WTC11 (cell line): ENCODE results near the gene GRN. TPM values are rescaled to one million over a fixed set of nuclear protein-coding genes. Genes with fewer than 3 reads are reported as not detected.
A peak's percentile ranks its signal among the peaks of the same experiment; 100 is the strongest.

ENCODE experiments used
- ATAC-seq: fragments of 200-7000 bp; cut with Tn5 transposase; 2 replicates; pipeline ENCODE4 v1.10.0; 2021; ENCODE audit warnings: mild to moderate bottlenecking, moderate library complexity
- CTCF ChIA-PET: fragments of 300-600 bp; sonication (Branson Sonifier 250); formaldehyde crosslinking; loops from one replicate; lab custom pipeline; 2021; ENCODE audit warnings: antibody characterized with exemption; lab: Charles Lee
- POLR2A ChIA-PET: fragments of 350-600 bp; sonication (Branson Sonifier 250); formaldehyde crosslinking; loops from one replicate; lab custom pipeline; 2021; ENCODE audit warnings: antibody characterized with exemption; lab: Charles Lee
- DNase-seq: peaks from one replicate; pipeline ENCODE4 v3.0.0; 2021; ENCODE audit warnings: low spot score
- H3K27ac Mint-ChIP-seq: 2 replicates; pipeline ENCODE4 v1.8.0; 2021; ENCODE audit warnings: mixed read lengths
- H3K27me3 Mint-ChIP-seq: 2 replicates; pipeline ENCODE4 v1.8.0; 2021; ENCODE audit warnings: low read depth, mild to moderate bottlenecking, moderate library complexity, mixed read lengths
- H3K36me3 Mint-ChIP-seq: 2 replicates; pipeline ENCODE4 v1.8.0; 2021; ENCODE audit warnings: mixed read lengths
- H3K4me1 Mint-ChIP-seq: 2 replicates; pipeline ENCODE4 v1.8.0; 2022; ENCODE audit warnings: mixed read lengths
- H3K4me3 Mint-ChIP-seq: 2 replicates; pipeline ENCODE4 v1.8.0; 2021; ENCODE audit warnings: mild to moderate bottlenecking, moderate library complexity, mixed read lengths
- H3K9me3 Mint-ChIP-seq: 2 replicates; pipeline ENCODE4 v1.8.0; 2021; ENCODE audit warnings: mixed read lengths
- CREB1 ChIP-seq: sonication (generic); formaldehyde crosslinking; IDR thresholded peaks from 2 replicates; pipeline ENCODE4 v1.8.0; 2023; ENCODE audit warnings: mild to moderate bottlenecking, missing genetic modification reagents
- ELF4 ChIP-seq: sonication (generic); formaldehyde crosslinking; IDR thresholded peaks from 2 replicates; pipeline ENCODE4 v1.8.1; 2022; ENCODE audit warnings: low read depth, mild to moderate bottlenecking, moderate library complexity, missing genetic modification reagents
- EMX1 ChIP-seq: fragments of 250-450 bp; sonication (Bioruptor Pico); IDR thresholded peaks from 2 replicates; pipeline ENCODE4 v1.8.0; 2021; ENCODE audit warnings: mild to moderate bottlenecking
- FOXP1 ChIP-seq: sonication (generic); formaldehyde crosslinking; IDR thresholded peaks from 2 replicates; pipeline ENCODE4 v1.8.0; 2022; ENCODE audit warnings: missing genetic modification reagents, mild to moderate bottlenecking, moderate library complexity, borderline replicate concordance
- HMGA2 ChIP-seq: fragments of 250-450 bp; sonication (Bioruptor Pico); IDR thresholded peaks from 2 replicates; pipeline ENCODE4 v1.4.0; 2021; ENCODE audit warnings: mild to moderate bottlenecking, moderate library complexity
- HMGXB4 ChIP-seq: sonication (generic); formaldehyde crosslinking; IDR thresholded peaks from 2 replicates; pipeline ENCODE4 v1.8.1; 2023; ENCODE audit warnings: mild to moderate bottlenecking, moderate library complexity, missing genetic modification reagents
- IRF2 ChIP-seq: sonication (generic); formaldehyde crosslinking; IDR thresholded peaks from 2 replicates; pipeline ENCODE4 v1.8.0; 2022; ENCODE audit warnings: low read depth, missing genetic modification reagents, borderline replicate concordance
- MYBL2 ChIP-seq: sonication (generic); formaldehyde crosslinking; IDR thresholded peaks from 2 replicates; pipeline ENCODE4 v1.8.1; 2023; ENCODE audit warnings: mild to moderate bottlenecking, moderate library complexity, missing genetic modification reagents
- NFE2L1 ChIP-seq: sonication (generic); formaldehyde crosslinking; IDR thresholded peaks from 2 replicates; pipeline ENCODE4 v1.8.1; 2023; ENCODE audit warnings: missing genetic modification reagents
- NR3C1 ChIP-seq: sonication (generic); formaldehyde crosslinking; conservative IDR thresholded peaks from 2 replicates; pipeline ENCODE4 v1.8.1; 2023; ENCODE audit warnings: low read depth, mild to moderate bottlenecking, missing genetic modification reagents
- ZBTB43 ChIP-seq: sonication (generic); formaldehyde crosslinking; IDR thresholded peaks from 2 replicates; pipeline ENCODE4 v1.8.1; 2023; ENCODE audit warnings: mild to moderate bottlenecking, missing genetic modification reagents
- ZNF121 ChIP-seq: sonication (generic); formaldehyde crosslinking; IDR thresholded peaks from 2 replicates; pipeline ENCODE4 v1.8.0; 2023; ENCODE audit warnings: missing genetic modification reagents
- ZNF138 ChIP-seq: sonication (generic); formaldehyde crosslinking; conservative IDR thresholded peaks from 2 replicates; pipeline ENCODE4 v1.8.1; 2022; ENCODE audit warnings: mild to moderate bottlenecking, moderate library complexity, missing genetic modification reagents
- ZNF263 ChIP-seq: sonication (generic); formaldehyde crosslinking; IDR thresholded peaks from 2 replicates; pipeline ENCODE4 v1.8.1; 2022; ENCODE audit warnings: low read depth, mild to moderate bottlenecking, moderate library complexity, missing genetic modification reagents
- ZNF396 ChIP-seq: fragments of 250-450 bp; sonication (Bioruptor Pico); IDR thresholded peaks from 2 replicates; pipeline ENCODE4 v1.8.0; 2021; ENCODE audit warnings: mild to moderate bottlenecking, moderate library complexity, borderline replicate concordance
- ZNF532 ChIP-seq: fragments of 250-450 bp; sonication (Bioruptor Pico); IDR thresholded peaks from 2 replicates; pipeline ENCODE4 v1.9.0; 2021; ENCODE audit warnings: mild to moderate bottlenecking, borderline replicate concordance
- total RNA-seq: library from RNA; stranded (reverse); gene quantifications from 3 replicates; pipeline ENCODE4 v1.2.3, GENCODE V29; 2021

GRN gene
- total RNA-seq, 1 experiment from 2014 or later, result 177 TPM

GRCh38 chr17:44312396-44313104 is 32.6 kb upstream of the GRN start:
- no peak overlapping the region for H3K4me3 Mint-ChIP-seq
- peaks cover 44% of the 10 kb centered on the region for H3K4me1 Mint-ChIP-seq
- CTCF ChIA-PET, result interaction anchor here (0.6 to 3.2 kb wide), 4 partner anchors 33 to 827 kb away, joined by 3 to 14 read pairs (median 3); no protein-coding TSS in a partner anchor
- H3K36me3 Mint-ChIP-seq, result no peaks in the 10 kb centered on the region
- no peak for ATAC-seq
- peaks cover 35% of the 10 kb centered on the region for H3K27me3 Mint-ChIP-seq
- DNase-seq, result no peak
- H3K27ac Mint-ChIP-seq, result no peak overlapping the region
- POLR2A ChIA-PET, result no interaction called here
- H3K9me3 Mint-ChIP-seq, result no peaks in the 10 kb centered on the region
- TF ChIP-seq ZNF121, result no peak
- TF ChIP-seq EMX1, result no peak
- TF ChIP-seq ZBTB43 (CRISPR knock-in tag), result no peak
- TF ChIP-seq ZNF138 (CRISPR knock-in tag), result no peak
- no peak for TF ChIP-seq ELF4 (CRISPR knock-in tag)
- no peak for TF ChIP-seq MYBL2
- TF ChIP-seq CREB1, result no peak
- no peak for TF ChIP-seq IRF2 (CRISPR knock-in tag)
- no peak for TF ChIP-seq FOXP1 (CRISPR knock-in tag)
- TF ChIP-seq ZNF396 (CRISPR knock-in tag), result no peak
- no peak for TF ChIP-seq HMGA2
- no peak for TF ChIP-seq NFE2L1 (CRISPR knock-in tag)

DNA sequence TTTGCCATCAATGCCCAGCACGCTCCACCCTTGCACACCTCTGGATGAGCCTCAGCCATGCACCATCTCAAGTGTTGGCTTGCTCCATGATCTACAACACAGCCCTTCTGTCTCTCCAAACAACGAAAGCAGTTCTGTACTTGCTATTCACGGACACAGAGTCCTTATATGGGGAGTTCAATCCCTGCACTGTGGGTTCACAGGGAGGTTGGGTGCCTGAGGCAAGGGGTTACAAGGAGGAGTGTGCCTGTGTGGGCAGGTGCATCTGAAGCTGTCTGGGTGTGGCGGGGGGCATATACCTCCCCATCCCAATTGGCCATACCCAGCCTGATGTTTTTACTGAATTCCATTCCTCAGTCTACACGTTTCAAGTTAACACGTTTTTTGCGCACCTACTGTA is 31.1 kb upstream of the GRN start:
- TF ChIP-seq ZNF263 (CRISPR knock-in tag) (no peak), HMGXB4 (CRISPR knock-in tag) (no peak), NR3C1 (CRISPR knock-in tag) (no peak), ZNF532 (CRISPR knock-in tag) (no peak)
- no peaks in the 10 kb centered on the region for H3K9me3 Mint-ChIP-seq
- no peak overlapping the region for H3K27ac Mint-ChIP-seq
- peak overlapping the region; percentile 58 for H3K4me3 Mint-ChIP-seq
- peaks cover 37% of the 10 kb centered on the region for H3K27me3 Mint-ChIP-seq
- ChIA-PET POLR2A (no interaction called here), CTCF (interaction anchor here (0.5 to 6.6 kb wide), 9 partner anchors 17 to 1089 kb away, joined by 3 to 77 read pairs (median 31); partner anchors contain the start of genes GRN and UBTF)
- H3K36me3 Mint-ChIP-seq, result no peaks in the 10 kb centered on the region
- H3K4me1 Mint-ChIP-seq, result peaks cover 48% of the 10 kb centered on the region
- ATAC-seq, result no peak
- no peak for DNase-seq
